Measurements from ENCODE around the gene ADAM12.

The ADAM12 gene

GRCh38 chr10:126372396-126372795 lies 15.9 kb downstream of the ADAM12 start:
- DNase-seq (ENCODE audit: low spot score) = no peak
- in situ Hi-C loops (cut with MboI; ENCODE audit: low pct_unique_long_range_greater_than_20kb, low sequenced_read_pairs, unreplicated experiment) = no loop called here
- TF ChIP-seq CTCF (IDR thresholded peaks at IDR 0.05; ENCODE audit: extremely low read depth, insufficient read depth, missing control alignments) = no peak

- TF ChIP-seq CTCF (IDR thresholded peaks at IDR 0.05; ENCODE audit: extremely low read depth, insufficient read depth, missing control alignments) = no peak
- in situ Hi-C loops (cut with MboI; ENCODE audit: low pct_unique_long_range_greater_than_20kb, low sequenced_read_pairs, unreplicated experiment) = no loop called here
- no peak for DNase-seq (ENCODE audit: low spot score)
Observed at GRCh38 chr10:126369125-126369710, 19.1 kb downstream of the ADAM12 start.

GRCh38 chr10:126357169-126357568 lies 31.1 kb downstream of the ADAM12 start:
- TF ChIP-seq CTCF (IDR thresholded peaks at IDR 0.05; ENCODE audit: extremely low read depth, insufficient read depth, missing control alignments) = no peak
- no peak for DNase-seq (ENCODE audit: low spot score)
- in situ Hi-C loops (cut with MboI; ENCODE audit: low pct_unique_long_range_greater_than_20kb, low sequenced_read_pairs, unreplicated experiment) = no loop called here

- in situ Hi-C loops (cut with MboI; ENCODE audit: low pct_unique_long_range_greater_than_20kb, low sequenced_read_pairs, unreplicated experiment) = no loop called here
- TF ChIP-seq CTCF (IDR thresholded peaks at IDR 0.05; ENCODE audit: extremely low read depth, insufficient read depth, missing control alignments) = no peak
- DNase-seq (ENCODE audit: low spot score) = no peak
Observed at GRCh38 chr10:126353666-126354065, 34.6 kb downstream of the ADAM12 start.

- DNase-seq (ENCODE audit: low spot score) = no peak
- TF ChIP-seq CTCF (IDR thresholded peaks at IDR 0.05; ENCODE audit: extremely low read depth, insufficient read depth, missing control alignments) = no peak
- in situ Hi-C loops (cut with MboI; ENCODE audit: low pct_unique_long_range_greater_than_20kb, low sequenced_read_pairs, unreplicated experiment) = no loop called here
Observed at GRCh38 chr10:126352453-126352852, 35.8 kb downstream of the ADAM12 start.

- in situ Hi-C loops (cut with MboI; ENCODE audit: low pct_unique_long_range_greater_than_20kb, low sequenced_read_pairs, unreplicated experiment) = no loop called here
- DNase-seq (ENCODE audit: low spot score) = no peak
- TF ChIP-seq CTCF (IDR thresholded peaks at IDR 0.05; ENCODE audit: extremely low read depth, insufficient read depth, missing control alignments) = no peak
Observed at GRCh38 chr10:126351021-126351420, 37.3 kb downstream of the ADAM12 start.

Measured in GM13977 (cell line).